A673 (cell line): ENCODE results near the gene KIF1A. TPM values are rescaled to one million over a fixed set of nuclear protein-coding genes. Genes with fewer than 3 reads are reported as not detected.

Experiments used
- BruUV-seq: library from RNA; stranded (reverse); fragments of 400-500 nt; replicated peaks from 2 replicates; lab custom pipeline; 2021; lab: Mats Ljungman, UMichigan
- CTCF ChIA-PET: fragments of 300-600 bp; sonication (Branson Sonifier 250); formaldehyde crosslinking; loops from one replicate; lab custom pipeline; 2022; ENCODE audit warnings: antibody characterized with exemption; lab: Charles Lee
- POLR2A ChIA-PET: fragments of 300-600 bp; sonication (Branson Sonifier 250); formaldehyde crosslinking; loops from one replicate; lab custom pipeline; 2022; ENCODE audit warnings: antibody characterized with exemption; ENCODE audit not compliant: low non-redundant PET; lab: Charles Lee
- DNase-seq: peaks from one replicate; pipeline ENCODE4 v3.0.0-alpha.2; 2015; ENCODE audit warnings: low spot score
- H3K27ac ChIP-seq: fragments of 200-600 bp; sonication (generic); 2 replicates; pipeline ENCODE4 v1.5.1; 2016; ENCODE audit warnings: mixed run types, low read depth, mild to moderate bottlenecking, mixed read lengths, antibody characterized with exemption, low read length; ENCODE audit not compliant: poor library complexity, severe bottlenecking
- H3K27me3 ChIP-seq: fragments of 200-600 bp; sonication (generic); replicated peaks from 2 replicates; pipeline ENCODE4 v1.6.1; 2017; ENCODE audit warnings: mixed run types, low read depth, mild to moderate bottlenecking, mixed read lengths, antibody characterized with exemption, low read length; ENCODE audit not compliant: insufficient read depth, poor library complexity
- H3K36me3 ChIP-seq: fragments of 200-600 bp; sonication (generic); 2 replicates; pipeline ENCODE4 v1.6.1; 2016; ENCODE audit warnings: mixed run types, mild to moderate bottlenecking, mixed read lengths, antibody characterized with exemption, low read length; ENCODE audit not compliant: insufficient read depth, poor library complexity, severe bottlenecking
- H3K4me1 ChIP-seq: fragments of 200-600 bp; sonication (generic); 2 replicates; pipeline ENCODE4 v1.6.1; 2017; ENCODE audit warnings: mixed run types, mild to moderate bottlenecking, mixed read lengths, antibody characterized with exemption, low read length; ENCODE audit not compliant: insufficient read depth, poor library complexity, severe bottlenecking
- H3K4me3 ChIP-seq: fragments of 200-600 bp; sonication (generic); 2 replicates; pipeline ENCODE4 v1.5.1; 2016; ENCODE audit warnings: low read depth, mixed run types, mild to moderate bottlenecking, mixed read lengths, low read length; ENCODE audit not compliant: poor library complexity, severe bottlenecking
- H3K9me3 ChIP-seq: fragments of 200-600 bp; sonication (generic); 2 replicates; pipeline ENCODE4 v1.6.1; 2016; ENCODE audit warnings: mixed run types, low read depth, mild to moderate bottlenecking, mixed read lengths, antibody characterized with exemption, low read length; ENCODE audit not compliant: poor library complexity, severe bottlenecking
- EZH2 ChIP-seq: fragments of 200-600 bp; sonication (generic); IDR thresholded peaks from 2 replicates; pipeline ENCODE4 v1.6.1; 2017; ENCODE audit warnings: borderline replicate concordance, low read depth, mild to moderate bottlenecking, mixed read lengths, antibody characterized with exemption, low read length; ENCODE audit not compliant: poor library complexity, severe bottlenecking
- intact Hi-C: fragments of 100-400 bp; cut with micrococcal nuclease; formaldehyde crosslinking; loops from one replicate; pipeline ENCODE4 v1.10.0; 2022; ENCODE audit not compliant: unreplicated experiment
- total RNA-seq: library from RNA; stranded (reverse); gene quantifications from 2 replicates; pipeline ENCODE4 v1.2.3, GENCODE V29; 2021
- TF ChIP-seq, protein P1 (sequence below): fragments of 300-800, 200-600 bp; sonication (generic); conservative IDR thresholded peaks from 2 replicates; pipeline ENCODE4 v1.5.1; 2017; ENCODE audit warnings: low read depth, mild to moderate bottlenecking, antibody characterized with exemption, low read length, moderate library complexity, mixed read lengths

KIF1A gene
- total RNA-seq, 1 experiment from 2014 or later: 330 TPM

DNA sequence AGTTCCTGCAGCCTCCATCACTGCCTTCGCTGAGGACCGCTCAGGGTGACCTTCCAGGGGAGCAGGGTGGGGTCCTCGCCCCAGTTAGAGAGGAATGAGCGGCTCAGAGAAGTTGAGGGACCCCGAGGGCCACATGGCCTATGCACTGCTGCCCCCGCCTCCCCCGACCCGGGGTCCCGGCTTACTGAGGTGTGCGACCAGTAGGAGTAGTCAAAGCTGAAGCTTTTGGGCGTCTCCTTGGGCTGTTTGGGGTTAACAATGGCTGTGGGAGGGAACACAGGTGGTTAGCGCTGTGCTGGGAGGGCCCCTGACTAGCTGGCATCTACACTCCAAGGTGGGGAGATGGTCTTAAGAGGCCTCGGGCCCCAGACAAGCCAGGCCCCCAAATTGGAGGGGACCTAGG, 31.0 kb downstream of the KIF1A start:
- BruUV-seq: no TSS peak
- ChIA-PET POLR2A (interaction anchor here (0.6 kb wide), 1 partner anchor 27 kb away, joined by 3 read pairs; no protein-coding TSS in a partner anchor), CTCF (no interaction called here)

DNA sequence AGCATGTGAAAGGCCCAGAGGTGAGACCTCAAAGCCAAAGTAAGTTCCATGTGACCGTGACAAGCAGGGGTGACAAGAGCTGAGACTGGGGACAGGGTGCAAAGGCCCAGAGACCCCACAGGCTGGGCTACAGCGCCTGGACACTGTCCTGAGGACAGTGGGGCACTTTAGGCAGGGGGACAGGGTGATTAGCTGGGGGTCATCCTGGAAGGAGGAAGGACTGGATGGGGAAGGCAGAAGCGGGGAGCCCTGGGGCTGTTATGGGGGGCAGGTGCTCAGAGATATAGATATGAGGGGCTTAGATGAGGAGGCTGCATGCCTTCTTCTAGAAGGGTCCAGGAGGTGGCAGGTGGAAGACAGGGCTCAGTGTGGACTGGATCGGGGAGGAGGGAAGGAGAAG, 31.5 kb downstream of the KIF1A start:
- Histone ChIP-seq H3K4me3 (no peak overlapping the region), H3K27ac (no peak overlapping the region), H3K36me3 (peaks cover 50% of the 10 kb centered on the region), H3K9me3 (no peaks in the 10 kb centered on the region), H3K4me1 (no peaks in the 10 kb centered on the region), H3K27me3 (no peaks in the 10 kb centered on the region)
- no TSS peak for BruUV-seq
- ChIA-PET POLR2A (interaction anchor here (0.6 kb wide), 1 partner anchor 27 kb away, joined by 3 read pairs; no protein-coding TSS in a partner anchor), CTCF (no interaction called here)
- no peak for DNase-seq
- intact Hi-C loops: no loop called here
- TF ChIP-seq, protein P1, sequence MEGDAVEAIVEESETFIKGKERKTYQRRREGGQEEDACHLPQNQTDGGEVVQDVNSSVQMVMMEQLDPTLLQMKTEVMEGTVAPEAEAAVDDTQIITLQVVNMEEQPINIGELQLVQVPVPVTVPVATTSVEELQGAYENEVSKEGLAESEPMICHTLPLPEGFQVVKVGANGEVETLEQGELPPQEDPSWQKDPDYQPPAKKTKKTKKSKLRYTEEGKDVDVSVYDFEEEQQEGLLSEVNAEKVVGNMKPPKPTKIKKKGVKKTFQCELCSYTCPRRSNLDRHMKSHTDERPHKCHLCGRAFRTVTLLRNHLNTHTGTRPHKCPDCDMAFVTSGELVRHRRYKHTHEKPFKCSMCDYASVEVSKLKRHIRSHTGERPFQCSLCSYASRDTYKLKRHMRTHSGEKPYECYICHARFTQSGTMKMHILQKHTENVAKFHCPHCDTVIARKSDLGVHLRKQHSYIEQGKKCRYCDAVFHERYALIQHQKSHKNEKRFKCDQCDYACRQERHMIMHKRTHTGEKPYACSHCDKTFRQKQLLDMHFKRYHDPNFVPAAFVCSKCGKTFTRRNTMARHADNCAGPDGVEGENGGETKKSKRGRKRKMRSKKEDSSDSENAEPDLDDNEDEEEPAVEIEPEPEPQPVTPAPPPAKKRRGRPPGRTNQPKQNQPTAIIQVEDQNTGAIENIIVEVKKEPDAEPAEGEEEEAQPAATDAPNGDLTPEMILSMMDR: no peak
- no peak for TF ChIP-seq EZH2

More for the DNA sequence above, 31.0 kb downstream of the KIF1A start:
- no peaks in the 10 kb centered on the region for H3K27me3 ChIP-seq
- intact Hi-C loops: no loop called here
- no peaks in the 10 kb centered on the region for H3K9me3 ChIP-seq
- H3K27ac ChIP-seq: no peak overlapping the region
- no peaks in the 10 kb centered on the region for H3K4me1 ChIP-seq
- no peak for DNase-seq
- no peak overlapping the region for H3K4me3 ChIP-seq
- H3K36me3 ChIP-seq: peaks cover 46% of the 10 kb centered on the region
- TF ChIP-seq, protein P1: no peak

GRCh38 chr2:240787521-240788472, 32.2 kb downstream of the KIF1A start:
- no peaks in the 10 kb centered on the region for H3K27me3 ChIP-seq
- no peak for DNase-seq
- no peaks in the 10 kb centered on the region for H3K4me1 ChIP-seq
- POLR2A ChIA-PET: interaction anchor here (0.6 kb wide), 1 partner anchor 28 kb away, joined by 3 read pairs; no protein-coding TSS in a partner anchor
- no peaks in the 10 kb centered on the region for H3K9me3 ChIP-seq
- CTCF ChIA-PET: no interaction called here
- H3K27ac ChIP-seq: no peak overlapping the region
- TF ChIP-seq, protein P1: no peak
- no peak for TF ChIP-seq EZH2
- intact Hi-C loops: no loop called here
- H3K4me3 ChIP-seq: no peak overlapping the region
- BruUV-seq: no TSS peak
- H3K36me3 ChIP-seq: peaks cover 54% of the 10 kb centered on the region
